DMS114 treated with DMSO at 0.1 percent for 48 hours (cell line): ENCODE data around the gene TBK1.
"Not testable (repeated sequence)": the region's sequence is repeated elsewhere in the genome, so short reads cannot be mapped to it uniquely, and the experiment has no call there.

Experiments used
- DNase-seq: peaks from one replicate; lab custom pipeline; 2025; ENCODE audit not compliant: unreplicated experiment; lab: John Stamatoyannopoulos, UW

The TBK1 gene

GRCh38 chr12:64538121-64538520 lies 86.2 kb downstream of the TBK1 start:
- DNase-seq: no peak

DNA sequence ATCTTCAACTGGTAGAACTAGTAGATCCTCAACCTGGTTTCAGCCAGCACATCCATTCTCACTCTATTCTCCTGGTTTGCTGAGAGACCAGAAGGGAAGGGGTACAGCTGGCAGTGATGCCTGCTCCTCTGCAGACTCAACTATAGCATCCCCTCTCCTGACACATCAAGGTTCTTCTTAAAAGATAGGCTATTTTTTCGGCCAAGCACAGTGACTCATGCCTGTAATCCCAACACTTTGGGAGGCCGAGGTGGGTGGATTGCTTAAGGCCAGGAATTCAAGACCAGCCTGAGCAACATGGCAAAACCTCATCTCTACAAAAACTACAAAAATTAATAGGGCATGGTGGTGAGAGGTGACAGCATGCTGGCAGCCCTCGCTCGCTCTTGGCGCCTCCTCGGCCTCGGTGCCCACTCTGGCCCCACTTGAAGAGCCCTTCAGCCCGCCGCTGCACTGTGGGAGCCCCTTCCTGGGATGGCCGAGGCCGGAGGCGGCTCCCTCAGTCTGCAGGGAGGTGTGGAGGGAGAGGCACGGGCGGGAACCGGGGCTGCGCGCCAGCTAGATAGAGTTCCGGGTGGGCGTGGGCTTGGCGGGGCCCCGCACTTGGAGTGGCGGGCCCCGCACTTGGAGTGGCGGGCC lies 90.6 kb downstream of the TBK1 start:
- not testable (repeated sequence) for DNase-seq

DNA sequence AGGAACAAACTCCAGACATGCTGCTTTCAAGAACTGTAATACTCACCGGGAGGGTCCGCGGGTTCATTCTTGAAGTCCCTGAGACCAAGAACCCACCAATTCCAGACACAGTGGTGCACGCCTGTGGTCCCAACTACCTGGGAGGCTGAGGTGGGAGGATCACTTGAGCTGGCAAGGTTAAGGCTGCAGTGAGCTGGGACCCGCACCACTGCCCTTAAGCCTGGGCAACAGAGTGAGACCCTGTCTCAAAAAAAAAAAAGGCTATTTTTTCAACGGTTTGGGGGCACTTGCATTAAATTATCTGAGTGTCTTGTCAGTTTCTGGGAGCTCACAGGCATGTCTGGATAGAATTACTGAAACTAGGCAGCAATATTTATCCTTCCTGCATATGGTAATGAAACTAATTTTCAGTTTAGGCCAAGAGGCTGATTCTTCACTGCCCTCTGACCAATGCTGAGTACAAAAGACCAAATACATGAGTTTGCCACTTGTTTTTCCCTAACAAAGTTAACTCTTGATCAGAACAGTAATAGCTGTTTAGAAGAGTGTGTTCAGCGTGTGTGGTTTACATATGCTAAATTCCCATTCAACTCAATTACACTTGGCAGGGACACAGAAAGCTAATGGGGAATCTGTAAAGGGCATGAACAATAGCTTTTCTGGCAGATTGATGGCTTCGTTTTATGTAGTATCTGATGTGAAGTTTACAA lies 92.6 kb downstream of the TBK1 start:
- DNase-seq: no peak

GRCh38 chr12:64545081-64545382 lies 93.1 kb downstream of the TBK1 start:
- no peak for DNase-seq

DNA sequence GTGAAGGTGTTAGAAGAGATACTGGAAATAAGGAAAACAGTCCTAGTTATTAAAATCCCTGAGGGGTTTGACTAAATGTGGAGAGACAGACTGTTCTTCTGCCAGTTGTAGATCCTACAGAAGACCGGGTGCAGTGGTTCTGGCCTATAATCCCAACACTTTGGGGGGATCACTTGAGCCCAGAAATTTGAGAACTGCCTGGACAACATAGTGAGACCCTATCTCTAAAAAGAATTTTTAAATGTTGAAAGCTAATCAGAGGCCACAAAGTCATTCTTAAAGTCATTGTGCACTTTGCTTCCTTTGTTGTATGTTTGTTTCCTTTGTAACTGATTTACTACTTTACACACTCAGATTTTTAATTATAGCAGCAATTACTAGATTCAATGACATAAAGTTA lies 97.2 kb downstream of the TBK1 start:
- no peak for DNase-seq

DNA sequence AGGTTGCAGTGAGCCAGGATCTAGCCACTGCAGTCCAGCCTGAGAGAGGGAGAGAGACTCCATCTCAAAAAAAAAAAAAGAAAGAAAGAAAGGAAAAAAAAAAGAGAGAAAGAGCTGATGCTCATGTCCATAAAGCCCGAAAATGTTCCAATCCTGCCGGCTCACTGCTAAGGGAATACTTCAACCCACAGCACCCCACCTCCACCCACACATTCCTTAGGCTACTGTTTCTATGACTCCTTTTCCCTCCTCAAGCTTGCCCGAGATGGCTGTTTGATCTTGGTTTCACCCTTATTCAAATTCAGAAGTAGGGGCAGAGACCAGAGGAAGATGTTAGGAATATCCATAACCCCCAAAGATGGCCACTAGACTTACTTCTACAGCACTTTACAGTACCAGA lies 98.8 kb downstream of the TBK1 start:
- no peak for DNase-seq

- DNase-seq: no peak
Observed at GRCh38 chr12:64551676-64552075, 99.8 kb downstream of the TBK1 start.
